Kidney epithelial cell (primary cell): ENCODE data around the gene OVCA2. TPM values are rescaled to one million over a fixed set of nuclear protein-coding genes. Genes with fewer than 3 reads are reported as not detected.

Experiments
- DNase-seq: peaks from one replicate; pipeline ENCODE4 v3.0.0-alpha.2; 2010; ENCODE audit warnings: low read depth
- H3K27me3 ChIP-seq: 2 replicates; pipeline ENCODE4 v1.6.0; 2011; ENCODE audit warnings: low read length; ENCODE audit not compliant: control insufficient read depth, insufficient read depth
- H3K36me3 ChIP-seq: 2 replicates; pipeline ENCODE4 v1.5.1; 2011; ENCODE audit warnings: low read length; ENCODE audit not compliant: control insufficient read depth, insufficient read depth
- H3K4me3 ChIP-seq: 2 replicates; pipeline ENCODE4 v1.5.1; 2011; ENCODE audit warnings: low read depth, mild to moderate bottlenecking, control low read depth, low read length
- CTCF ChIP-seq: IDR thresholded peaks from 2 replicates; pipeline ENCODE4 v1.5.1; 2011; ENCODE audit warnings: mild to moderate bottlenecking, moderate library complexity, low read length, control low read depth, inconsistent platforms; ENCODE audit not compliant: insufficient read depth, poor library complexity, severe bottlenecking
- total RNA-seq: library from RNA; depleted of rRNA; stranded (reverse); fragments of >200 nt; gene quantifications from 2 replicates; pipeline ENCODE4 v1.2.3, GENCODE V29; 2015

The OVCA2 gene
- total RNA-seq, 1 donor from 2014 or later = 88.2 TPM

DNA sequence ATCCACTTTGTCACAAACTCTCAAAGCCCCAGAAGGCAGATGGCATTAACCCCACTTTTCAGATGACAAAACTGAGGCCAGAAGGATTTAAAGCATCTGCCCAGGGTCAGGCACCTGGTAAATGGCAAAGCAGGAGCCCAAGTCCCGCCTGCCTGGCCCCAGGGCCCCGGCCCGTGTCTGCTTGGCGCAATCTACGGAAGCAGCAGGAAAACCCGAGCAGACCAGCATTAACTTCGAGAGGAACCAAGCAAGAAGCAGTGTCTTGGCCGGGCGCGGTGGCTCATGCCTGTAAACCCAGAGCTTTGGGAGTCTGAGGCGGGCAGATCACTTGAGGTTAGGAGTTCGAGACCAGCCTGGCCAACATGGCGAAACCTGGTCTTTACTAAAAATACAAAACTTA lies 38.3 kb upstream of the OVCA2 start:
- peaks cover 2% of the 10 kb centered on the region for H3K27me3 ChIP-seq
- TF ChIP-seq CTCF = no peak
- no peaks in the 10 kb centered on the region for H3K36me3 ChIP-seq
- DNase-seq = no peak
- no peak overlapping the region for H3K4me3 ChIP-seq

DNA sequence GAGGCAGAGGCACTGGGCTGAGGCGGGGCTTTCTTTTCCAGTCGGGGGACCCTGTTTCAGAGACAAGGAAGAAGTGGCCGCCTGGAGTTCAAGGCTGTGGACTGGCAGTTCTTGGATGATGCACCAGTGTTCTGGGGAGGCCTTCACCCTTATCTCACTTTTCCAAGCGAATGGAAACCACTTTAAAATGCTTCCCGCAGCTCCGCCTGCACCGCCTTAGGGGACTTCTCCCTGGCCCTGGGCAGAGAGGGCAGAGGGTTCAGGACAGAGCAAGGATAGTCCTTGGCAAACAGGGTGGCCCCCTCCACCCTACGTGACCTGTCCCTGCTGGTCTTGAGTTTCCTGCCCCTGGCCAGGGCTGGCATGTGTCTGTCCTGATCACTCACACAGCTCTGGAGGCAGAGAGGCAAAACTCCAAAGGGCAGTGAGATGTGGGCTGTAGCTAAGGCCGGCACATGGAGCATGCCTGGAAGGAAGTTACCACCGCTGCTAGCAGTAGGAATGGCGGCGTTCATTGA lies 37.3 kb upstream of the OVCA2 start:
- no peak for TF ChIP-seq CTCF
- Histone ChIP-seq H3K27me3 (peaks cover 2% of the 10 kb centered on the region), H3K4me3 (no peak overlapping the region), H3K36me3 (no peaks in the 10 kb centered on the region)
- DNase-seq = no peak

DNA sequence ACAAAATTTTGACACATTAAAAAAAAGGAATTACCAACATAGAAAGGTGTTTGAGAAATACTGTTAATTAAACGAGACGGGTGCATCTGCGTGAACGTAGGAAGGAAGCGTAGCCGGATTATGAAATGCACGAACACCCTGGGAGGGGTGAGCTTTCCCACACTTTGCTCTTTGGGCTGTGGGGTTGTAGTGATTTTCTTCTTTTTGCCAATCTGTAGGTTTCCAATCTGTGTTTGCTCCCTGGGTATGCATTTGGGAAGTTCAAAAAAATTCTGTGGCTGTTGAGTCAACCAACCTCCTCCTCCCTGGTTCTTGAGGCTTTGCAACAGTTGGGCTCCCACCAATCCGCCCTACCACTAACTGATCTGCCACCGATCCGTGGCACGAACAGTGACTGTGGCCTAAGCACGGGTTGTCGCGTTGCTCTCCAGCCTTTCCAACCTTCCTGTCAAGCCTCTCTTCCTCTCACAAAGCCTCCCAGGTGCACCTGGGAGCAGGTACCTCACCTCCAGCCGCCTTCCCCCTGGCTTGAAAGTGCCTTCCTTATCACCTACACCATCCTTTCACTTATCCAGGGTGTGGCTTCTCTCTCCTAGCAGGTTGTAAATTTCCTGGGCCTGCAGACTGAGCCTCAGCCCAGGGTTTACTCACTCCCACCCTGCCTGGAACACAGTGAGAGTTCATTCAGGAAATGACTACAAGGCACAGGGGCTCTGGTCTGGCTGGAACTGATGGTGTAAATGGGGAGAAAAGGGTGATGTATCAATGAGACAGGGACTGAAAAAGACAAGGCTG lies 33.3 kb upstream of the OVCA2 start:
- H3K36me3 ChIP-seq = no peaks in the 10 kb centered on the region
- no peak for DNase-seq
- peaks cover 5% of the 10 kb centered on the region for H3K27me3 ChIP-seq
- TF ChIP-seq CTCF = no peak
- no peak overlapping the region for H3K4me3 ChIP-seq

- no peak for DNase-seq
- H3K4me3 ChIP-seq = no peak overlapping the region
- H3K36me3 ChIP-seq = no peaks in the 10 kb centered on the region
- TF ChIP-seq CTCF = no peak
- peaks cover 6% of the 10 kb centered on the region for H3K27me3 ChIP-seq
Observed at GRCh38 chr17:2009737-2010136, 32.1 kb upstream of the OVCA2 start.

DNA sequence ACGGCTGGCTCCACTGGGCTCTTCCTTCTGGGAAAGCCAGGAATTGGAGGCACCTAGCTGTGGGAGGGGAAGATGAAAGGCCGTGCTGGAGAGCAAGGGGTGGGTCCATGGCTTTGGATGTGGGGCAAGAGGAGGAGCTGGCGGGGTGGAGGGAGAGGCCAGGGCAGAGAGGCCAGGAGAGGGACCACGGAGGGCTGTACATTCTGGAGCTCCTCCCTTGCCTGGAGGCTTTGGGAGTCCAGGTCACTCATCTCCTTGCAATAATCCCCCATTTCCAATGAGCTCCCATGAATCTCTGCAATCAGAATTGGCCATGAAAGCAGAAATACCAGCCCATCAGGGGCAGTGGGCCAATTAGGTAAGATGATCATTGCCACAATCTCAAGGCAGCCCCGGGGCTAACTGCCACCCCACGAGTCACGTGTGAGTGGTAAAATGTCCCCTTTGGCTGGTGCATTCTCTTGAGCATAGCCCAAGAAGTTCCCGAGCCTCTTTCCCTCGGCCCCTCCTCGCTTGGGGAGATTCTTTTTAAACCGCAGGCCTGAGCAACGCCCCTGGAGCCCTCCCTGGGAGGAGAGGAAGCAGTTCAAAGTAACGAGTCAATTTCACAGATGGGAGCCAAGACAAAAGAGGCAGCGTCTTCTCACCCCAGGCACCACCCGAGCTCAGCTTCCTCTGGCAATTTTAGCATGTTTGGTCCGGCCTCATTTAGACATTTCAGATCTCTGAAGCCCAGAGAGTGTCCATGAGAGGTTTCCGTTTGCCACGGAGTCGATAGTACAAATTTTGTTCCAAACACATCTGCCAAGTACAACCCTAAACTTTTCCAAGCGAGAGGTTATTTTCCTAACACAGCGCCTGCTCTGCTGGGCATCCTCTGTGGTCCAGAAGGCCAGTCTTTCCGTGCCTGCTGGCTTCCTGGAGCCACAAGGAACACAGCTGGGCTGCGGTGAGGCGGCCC lies 30.1 kb upstream of the OVCA2 start:
- no peak overlapping the region for H3K4me3 ChIP-seq
- TF ChIP-seq CTCF = no peak
- no peaks in the 10 kb centered on the region for H3K36me3 ChIP-seq
- peaks cover 19% of the 10 kb centered on the region for H3K27me3 ChIP-seq
- no peak for DNase-seq
